Thoracic aorta (tissue), 2 donors: ENCODE data around the gene NMUR2. TPM values are rescaled to one million over a fixed set of nuclear protein-coding genes. Genes with fewer than 3 reads are reported as not detected.

Experiments
- ATAC-seq: fragments of 150-250 bp; one replicate; pipeline ENCODE4 v1.8.0; 2017; ENCODE audit warnings: low read depth; ENCODE audit not compliant: insufficient number of reproducible peaks, low FRiP score
- DNase-seq: peaks from one replicate; pipeline ENCODE4 v3.0.0-alpha.2; 2020; ENCODE audit warnings: low spot score
- H3K27ac ChIP-seq, 2 donors: fragments of 200-600 bp; sonication (generic); 1 replicate in 1 of 2; 2 replicates in 1 of 2; pipeline ENCODE4 v1.5.1; 2016; ENCODE audit warnings: mild to moderate bottlenecking in 2 of 2, moderate library complexity in 2 of 2
- H3K27me3 ChIP-seq: fragments of 200-600 bp; sonication (generic); replicated peaks from 2 replicates; pipeline ENCODE4 v1.6.0; 2016; ENCODE audit warnings: mild to moderate bottlenecking; ENCODE audit not compliant: insufficient read depth
- H3K36me3 ChIP-seq: fragments of 200-600 bp; sonication (generic); one replicate; pipeline ENCODE4 v1.5.1; 2016
- H3K4me1 ChIP-seq, 2 donors: fragments of 200-600 bp; sonication (generic); 1 replicate in 1 of 2; 2 replicates in 1 of 2; pipeline versions ENCODE4 v1.5.1 to v1.6.0; 2016; ENCODE audit warnings: low read depth in 2 of 2, mild to moderate bottlenecking in 1 of 2; ENCODE audit not compliant: control insufficient read depth in 1 of 2
- H3K4me3 ChIP-seq: fragments of 200-600 bp; sonication (generic); 2 replicates; pipeline ENCODE4 v1.5.1; 2016; ENCODE audit warnings: mild to moderate bottlenecking
- H3K9me3 ChIP-seq: fragments of 200-600 bp; sonication (generic); 2 replicates; pipeline ENCODE4 v1.5.1; 2016
- total RNA-seq, 2 donors: library from RNA; depleted of rRNA; stranded (reverse); fragments of >200 nt; gene quantifications; one replicate each; pipeline versions ENCODE4 v1.1.0 to v1.2.3, GENCODE V29; 2016
- TF ChIP-seq, protein P1 (sequence below): fragments of 200-600 bp; sonication (generic); IDR thresholded peaks from one replicate; pipeline ENCODE4 v1.5.1; 2019; ENCODE audit warnings: antibody characterized with exemption

Gene NMUR2
- total RNA-seq, 2 donors from 2014 or later = not detected

DNA sequence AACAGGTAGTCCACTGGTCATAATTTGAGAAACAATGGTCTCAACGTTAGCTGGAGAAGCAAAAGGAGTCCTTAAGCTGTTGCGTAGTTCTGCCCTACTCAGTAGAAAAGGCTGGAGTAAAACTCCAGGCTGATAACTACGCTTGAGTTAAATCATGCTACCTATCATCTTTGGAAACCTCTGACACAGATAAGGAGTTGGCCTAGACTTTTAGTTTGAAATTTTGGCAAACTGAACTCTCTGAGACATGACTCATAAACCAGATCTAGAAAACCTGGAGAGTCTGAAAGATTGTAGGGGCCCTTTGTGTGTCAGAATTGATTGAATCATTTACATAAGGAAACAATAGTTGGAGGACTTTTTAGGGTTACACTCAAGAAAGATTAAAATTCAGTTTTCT lies 26.3 kb downstream of the NMUR2 start:
- Histone ChIP-seq H3K27me3 (no peaks in the 10 kb centered on the region), H3K4me3 (no peak overlapping the region), H3K4me1 (no peaks in the 10 kb centered on the region), H3K27ac (no peak overlapping the region), H3K36me3 (no peaks in the 10 kb centered on the region), H3K9me3 (no peaks in the 10 kb centered on the region)
- TF ChIP-seq, protein P1, sequence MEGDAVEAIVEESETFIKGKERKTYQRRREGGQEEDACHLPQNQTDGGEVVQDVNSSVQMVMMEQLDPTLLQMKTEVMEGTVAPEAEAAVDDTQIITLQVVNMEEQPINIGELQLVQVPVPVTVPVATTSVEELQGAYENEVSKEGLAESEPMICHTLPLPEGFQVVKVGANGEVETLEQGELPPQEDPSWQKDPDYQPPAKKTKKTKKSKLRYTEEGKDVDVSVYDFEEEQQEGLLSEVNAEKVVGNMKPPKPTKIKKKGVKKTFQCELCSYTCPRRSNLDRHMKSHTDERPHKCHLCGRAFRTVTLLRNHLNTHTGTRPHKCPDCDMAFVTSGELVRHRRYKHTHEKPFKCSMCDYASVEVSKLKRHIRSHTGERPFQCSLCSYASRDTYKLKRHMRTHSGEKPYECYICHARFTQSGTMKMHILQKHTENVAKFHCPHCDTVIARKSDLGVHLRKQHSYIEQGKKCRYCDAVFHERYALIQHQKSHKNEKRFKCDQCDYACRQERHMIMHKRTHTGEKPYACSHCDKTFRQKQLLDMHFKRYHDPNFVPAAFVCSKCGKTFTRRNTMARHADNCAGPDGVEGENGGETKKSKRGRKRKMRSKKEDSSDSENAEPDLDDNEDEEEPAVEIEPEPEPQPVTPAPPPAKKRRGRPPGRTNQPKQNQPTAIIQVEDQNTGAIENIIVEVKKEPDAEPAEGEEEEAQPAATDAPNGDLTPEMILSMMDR = no peak
- DNase-seq = no peak
- ATAC-seq = no peak

DNA sequence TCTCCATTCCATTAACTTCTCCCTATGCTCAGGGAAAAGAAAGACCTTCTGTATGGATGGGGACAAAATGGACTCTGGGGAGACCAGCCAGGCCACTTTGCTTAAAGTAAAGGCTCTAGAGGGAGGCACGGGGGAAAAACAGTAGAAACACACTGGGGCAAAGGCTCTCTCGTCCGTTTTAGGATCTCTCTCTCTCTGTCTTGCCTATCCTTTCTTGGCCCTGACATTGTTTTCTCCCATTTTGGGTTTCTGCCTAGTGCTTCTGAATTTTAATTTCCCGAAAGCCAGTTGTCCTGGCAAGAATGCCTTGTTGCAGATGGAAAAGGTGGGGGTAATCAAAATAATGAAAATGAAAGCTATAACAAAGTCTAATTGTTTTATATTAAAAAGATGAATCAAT lies 28.2 kb downstream of the NMUR2 start:
- H3K27me3 ChIP-seq = no peaks in the 10 kb centered on the region
- H3K36me3 ChIP-seq = no peaks in the 10 kb centered on the region
- H3K4me3 ChIP-seq = no peak overlapping the region
- H3K9me3 ChIP-seq = no peaks in the 10 kb centered on the region
- TF ChIP-seq, protein P1 = no peak
- DNase-seq (no peak), ATAC-seq (no peak)
- H3K4me1 ChIP-seq = no peaks in the 10 kb centered on the region
- H3K27ac ChIP-seq = no peak overlapping the region

DNA sequence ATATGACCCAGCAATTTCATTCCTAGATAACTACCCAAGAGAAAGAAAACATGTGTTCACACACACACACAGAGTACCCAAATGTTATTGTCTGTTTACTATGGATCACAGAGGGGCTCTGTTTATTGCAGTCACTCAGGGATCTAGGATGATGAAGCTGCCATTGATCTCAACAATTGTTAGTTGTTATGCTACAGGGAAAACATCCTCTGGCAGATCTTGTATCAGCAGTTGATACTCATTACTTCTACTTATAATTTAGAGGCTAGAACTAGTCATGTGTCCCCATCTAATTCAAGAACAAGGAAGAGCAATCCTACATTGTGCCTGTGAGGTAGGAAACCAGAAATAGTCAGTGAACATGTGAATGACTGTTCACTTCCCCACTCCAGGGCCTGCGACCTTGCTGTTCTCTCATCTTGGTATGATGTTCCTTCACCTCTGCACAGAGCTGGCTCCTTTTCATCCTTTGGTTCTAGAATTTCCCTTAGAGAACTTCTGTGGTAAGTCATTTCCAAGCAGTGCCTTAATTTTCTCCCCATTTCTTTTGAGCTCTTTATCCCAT lies 30.3 kb downstream of the NMUR2 start:
- no peak for DNase-seq
- H3K27me3 ChIP-seq = no peaks in the 10 kb centered on the region
- H3K4me3 ChIP-seq = no peak overlapping the region
- H3K27ac ChIP-seq = no peak overlapping the region
- H3K36me3 ChIP-seq = no peaks in the 10 kb centered on the region
- no peaks in the 10 kb centered on the region for H3K9me3 ChIP-seq
- TF ChIP-seq, protein P1 = no peak
- H3K4me1 ChIP-seq = no peaks in the 10 kb centered on the region
- ATAC-seq = no peak

DNA sequence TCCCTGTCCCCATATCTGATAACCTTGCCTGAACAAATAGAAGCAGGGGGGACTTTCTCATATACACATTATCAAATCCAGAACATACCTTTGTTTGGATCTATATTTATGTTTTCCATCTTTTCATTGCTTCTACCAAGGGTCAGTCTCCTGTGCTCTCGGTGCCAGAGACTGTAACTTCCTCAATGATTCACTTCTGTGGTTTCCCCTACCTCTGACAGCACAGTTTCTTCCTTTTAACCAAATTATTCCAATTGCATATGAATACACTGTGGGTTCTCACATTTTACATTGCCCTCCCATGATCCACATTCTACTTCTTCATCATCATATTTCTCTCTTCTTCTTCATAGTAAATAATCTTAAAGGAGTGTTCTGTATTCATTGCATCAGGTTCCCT lies 32.2 kb downstream of the NMUR2 start:
- H3K9me3 ChIP-seq = no peaks in the 10 kb centered on the region
- no peaks in the 10 kb centered on the region for H3K36me3 ChIP-seq
- H3K27me3 ChIP-seq = no peaks in the 10 kb centered on the region
- no peak overlapping the region for H3K27ac ChIP-seq
- DNase-seq (no peak), ATAC-seq (no peak)
- H3K4me1 ChIP-seq = no peaks in the 10 kb centered on the region
- TF ChIP-seq, protein P1 = no peak
- no peak overlapping the region for H3K4me3 ChIP-seq

DNA sequence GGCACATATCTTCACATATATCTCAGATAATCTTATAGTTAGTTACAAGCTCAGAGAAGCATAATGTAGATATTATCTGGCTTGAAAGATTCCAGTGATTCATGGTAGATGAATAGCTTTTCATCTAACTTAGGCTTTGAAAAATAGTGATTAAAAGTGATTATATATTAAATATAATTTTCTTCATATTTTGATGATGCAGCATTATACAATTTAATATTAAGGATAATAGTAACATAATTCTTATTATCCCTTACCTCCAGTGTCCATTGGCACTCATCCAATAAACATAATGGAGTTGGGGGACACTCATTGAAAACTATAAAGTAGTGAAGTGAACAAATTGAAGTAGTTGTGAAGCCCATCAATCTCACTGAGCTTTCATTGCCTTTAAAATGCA lies 35.8 kb downstream of the NMUR2 start:
- TF ChIP-seq, protein P1 = no peak
- no peak overlapping the region for H3K4me3 ChIP-seq
- H3K27ac ChIP-seq = no peak overlapping the region
- DNase-seq = no peak
- ATAC-seq = no peak
- no peaks in the 10 kb centered on the region for H3K9me3 ChIP-seq
- H3K27me3 ChIP-seq = no peaks in the 10 kb centered on the region
- H3K36me3 ChIP-seq = no peaks in the 10 kb centered on the region
- H3K4me1 ChIP-seq = no peaks in the 10 kb centered on the region
